Osteoblast (primary cell): Measurements from ENCODE around the gene ASB5. TPM values are rescaled to one million over a fixed set of nuclear protein-coding genes. Genes with fewer than 3 reads are reported as not detected.

Source experiments
- DNase-seq: peaks from one replicate; pipeline ENCODE4 v3.0.0; 2011; ENCODE audit warnings: low spot score, mixed read lengths; ENCODE audit not compliant: insufficient read length; ENCODE audit errors: missing footprints
- H2AFZ ChIP-seq: 2 replicates; pipeline ENCODE4 v1.6.0; 2011; ENCODE audit warnings: mild to moderate bottlenecking, low read length
- H3K27ac ChIP-seq: 2 replicates; pipeline ENCODE4 v1.5.1; 2011; ENCODE audit warnings: mild to moderate bottlenecking, low read depth, low read length, moderate library complexity
- H3K27me3 ChIP-seq: 2 replicates; pipeline ENCODE4 v1.6.0; 2012; ENCODE audit warnings: mild to moderate bottlenecking, control low read depth, inconsistent platforms, low read length, moderate library complexity; ENCODE audit not compliant: insufficient read depth
- H3K36me3 ChIP-seq: 2 replicates; pipeline ENCODE4 v1.5.1; 2011; ENCODE audit warnings: mild to moderate bottlenecking, low read length, control low read depth, moderate library complexity; ENCODE audit not compliant: insufficient read depth
- H3K4me1 ChIP-seq: 2 replicates; pipeline ENCODE4 v1.5.1; 2011; ENCODE audit warnings: mild to moderate bottlenecking, low read length, control low read depth, moderate library complexity; ENCODE audit not compliant: insufficient read depth
- H3K4me2 ChIP-seq: 2 replicates; pipeline ENCODE4 v1.6.0; 2011; ENCODE audit warnings: mild to moderate bottlenecking, low read length; ENCODE audit not compliant: insufficient read depth
- H3K4me3 ChIP-seq: fragments of 200-600 bp; sonication (generic); 3 replicates; pipeline ENCODE4 v1.5.1; 2012; ENCODE audit warnings: mild to moderate bottlenecking, low read length, inconsistent platforms; ENCODE audit not compliant: insufficient read depth
- H3K79me2 ChIP-seq: 2 replicates; pipeline ENCODE4 v1.6.0; 2012; ENCODE audit warnings: mild to moderate bottlenecking, low read length, control low read depth, inconsistent platforms; ENCODE audit not compliant: insufficient read depth
- H3K9me3 ChIP-seq: 2 replicates; pipeline ENCODE4 v1.5.1; 2011; ENCODE audit warnings: low read depth, low read length, control low read depth
- H4K20me1 ChIP-seq: 2 replicates; pipeline ENCODE4 v1.6.0; 2012; ENCODE audit warnings: mild to moderate bottlenecking, low read length, control low read depth; ENCODE audit not compliant: insufficient read depth
- CTCF ChIP-seq: IDR thresholded peaks from 2 replicates; pipeline ENCODE4 v1.5.1; 2011; ENCODE audit warnings: mild to moderate bottlenecking, low read depth, low read length, moderate library complexity; ENCODE audit errors: extremely low read depth
- total RNA-seq: library from RNA; depleted of rRNA; stranded (reverse); fragments of >200 nt; gene quantifications from 2 replicates; pipeline ENCODE4 v1.2.3, GENCODE V29; 2012

ASB5 gene
- total RNA-seq, 1 donor, result 1.1 TPM

GRCh38 chr4:176258135-176258534, 10.9 kb downstream of the ASB5 start:
- no peak for TF ChIP-seq CTCF
- no peaks in the 10 kb centered on the region for H3K9me3 ChIP-seq
- peaks cover 18% of the 10 kb centered on the region for H3K4me1 ChIP-seq
- no peaks in the 10 kb centered on the region for H3K27me3 ChIP-seq
- no peaks in the 10 kb centered on the region for H3K79me2 ChIP-seq
- DNase-seq, result no peak
- no peak overlapping the region for H3K27ac ChIP-seq
- no peak overlapping the region for H3K4me2 ChIP-seq
- H3K36me3 ChIP-seq, result no peaks in the 10 kb centered on the region
- no peak overlapping the region for H3K4me3 ChIP-seq
- no peaks in the 10 kb centered on the region for H4K20me1 ChIP-seq
- no peak overlapping the region for H2AFZ ChIP-seq

DNA sequence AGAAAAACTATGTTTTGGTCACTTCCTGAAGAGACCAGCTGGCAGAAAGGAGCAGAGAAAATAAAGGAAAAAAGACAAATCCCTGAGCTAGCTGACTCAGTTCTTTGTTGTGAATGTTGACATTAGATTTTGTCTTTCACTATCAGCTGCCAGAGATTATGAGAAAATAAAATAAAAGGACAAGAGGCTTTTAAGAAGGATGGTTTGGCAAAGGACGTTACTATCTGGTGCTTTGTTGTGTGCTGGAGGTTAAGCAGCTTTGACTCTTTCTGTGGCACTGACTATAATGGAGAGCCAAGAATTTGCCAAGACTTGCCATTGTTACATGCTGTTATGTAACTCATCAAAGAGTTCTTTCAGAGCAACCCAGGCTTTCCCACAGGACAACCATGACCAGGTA, 12.1 kb downstream of the ASB5 start:
- no peak overlapping the region for H3K27ac ChIP-seq
- no peak for DNase-seq
- no peaks in the 10 kb centered on the region for H3K79me2 ChIP-seq
- peak overlapping the region; percentile 1 for H3K4me2 ChIP-seq
- H3K4me3 ChIP-seq, result no peak overlapping the region
- no peak for TF ChIP-seq CTCF
- peak overlapping the region; percentile 4 for H2AFZ ChIP-seq
- no peaks in the 10 kb centered on the region for H3K36me3 ChIP-seq
- H3K27me3 ChIP-seq, result no peaks in the 10 kb centered on the region
- H3K9me3 ChIP-seq, result no peaks in the 10 kb centered on the region
- peaks cover 18% of the 10 kb centered on the region for H3K4me1 ChIP-seq
- no peaks in the 10 kb centered on the region for H4K20me1 ChIP-seq

DNA sequence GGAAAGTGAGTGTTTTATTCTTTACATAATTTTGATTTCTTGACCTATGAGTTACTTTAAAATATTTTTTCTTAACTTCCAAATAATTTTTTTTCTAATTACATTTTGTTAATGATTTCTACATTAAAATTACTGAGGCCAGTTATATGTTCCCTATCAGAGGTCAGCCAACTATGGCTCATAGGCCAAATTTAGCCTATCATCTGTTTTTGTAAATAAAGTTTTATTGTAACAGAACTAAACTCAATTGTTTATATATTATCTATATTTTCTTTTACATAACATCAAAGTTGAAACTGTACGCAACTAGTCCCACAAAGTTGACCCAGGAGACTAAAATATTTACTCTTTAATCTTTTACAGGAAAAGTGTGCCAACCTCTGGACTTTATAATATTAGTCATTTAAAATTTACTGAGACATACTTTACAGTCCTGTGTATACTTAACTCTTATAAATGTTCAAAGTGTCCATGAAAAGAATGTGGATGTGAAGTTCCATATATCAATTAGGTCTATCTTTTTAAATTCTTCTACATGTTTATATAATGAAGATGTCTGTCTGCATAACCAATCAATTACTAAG, 26.2 kb downstream of the ASB5 start:
- Histone ChIP-seq H3K4me3 (no peak overlapping the region), H2AFZ (no peak overlapping the region), H3K27ac (no peak overlapping the region), H3K27me3 (no peaks in the 10 kb centered on the region), H3K9me3 (no peaks in the 10 kb centered on the region), H3K4me2 (no peak overlapping the region), H3K36me3 (no peaks in the 10 kb centered on the region), H4K20me1 (no peaks in the 10 kb centered on the region), H3K4me1 (peaks cover 11% of the 10 kb centered on the region), H3K79me2 (no peaks in the 10 kb centered on the region)
- TF ChIP-seq CTCF, result no peak
- DNase-seq, result no peak

DNA sequence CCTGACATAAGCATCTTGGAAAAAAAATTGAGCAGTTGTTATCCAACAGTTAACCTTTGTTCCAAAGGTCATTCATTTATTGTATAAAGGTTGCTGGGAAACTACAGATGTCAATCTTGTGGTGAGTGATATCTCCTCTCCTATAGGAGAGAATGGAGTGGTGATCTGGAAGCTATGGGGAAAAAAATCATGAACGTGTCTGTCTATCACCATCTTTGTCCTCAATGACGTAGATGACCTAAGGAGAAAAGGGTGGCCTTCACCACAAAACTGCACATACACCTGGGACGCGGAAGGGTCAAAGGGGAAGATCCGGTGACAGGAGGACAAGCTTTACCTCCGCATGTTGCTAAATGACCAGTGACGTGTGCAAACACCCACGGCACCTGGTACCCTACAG, 27.3 kb downstream of the ASB5 start:
- Histone ChIP-seq H2AFZ (no peak overlapping the region), H3K36me3 (no peaks in the 10 kb centered on the region)

More for the DNA sequence above, 27.3 kb downstream of the ASB5 start:
- H3K4me2 ChIP-seq, result no peak overlapping the region
- peaks cover 22% of the 10 kb centered on the region for H3K4me1 ChIP-seq
- no peaks in the 10 kb centered on the region for H3K9me3 ChIP-seq
- no peaks in the 10 kb centered on the region for H3K27me3 ChIP-seq
- no peak for TF ChIP-seq CTCF
- no peaks in the 10 kb centered on the region for H3K79me2 ChIP-seq
- DNase-seq, result no peak
- no peaks in the 10 kb centered on the region for H4K20me1 ChIP-seq
- H3K4me3 ChIP-seq, result no peak overlapping the region
- no peak overlapping the region for H3K27ac ChIP-seq
